GM23338 (cell line): ENCODE data around the gene SLX4. TPM values are rescaled to one million over a fixed set of nuclear protein-coding genes. Genes with fewer than 3 reads are reported as not detected.

Experiments
- ATAC-seq: fragments of 200-7000 bp; cut with Tn5 transposase; 3 replicates; pipeline ENCODE4 v1.9.1; 2020
- DNase-seq: peaks from one replicate; pipeline ENCODE4 v3.0.0-alpha.2; 2015; ENCODE audit warnings: low spot score
- H2AFZ ChIP-seq: fragments of 200-600 bp; sonication (generic); 2 replicates; pipeline ENCODE4 v1.8.0; 2016; ENCODE audit warnings: antibody characterized with exemption, mild to moderate bottlenecking, moderate library complexity
- H3F3A ChIP-seq: fragments of 200-600 bp; sonication (generic); replicated peaks from 2 replicates; pipeline ENCODE4 v1.8.0; 2017; ENCODE audit warnings: antibody characterized with exemption, mixed run types, low read depth
- H3K27ac ChIP-seq: fragments of 200-600 bp; sonication (generic); 2 replicates; pipeline ENCODE4 v1.6.1; 2016; ENCODE audit warnings: low read depth
- H3K27me3 ChIP-seq: fragments of 200-600 bp; sonication (generic); 2 replicates; pipeline ENCODE4 v1.8.0; 2016; ENCODE audit warnings: mild to moderate bottlenecking, mixed run types, moderate library complexity; ENCODE audit not compliant: insufficient read depth
- H3K36me3 ChIP-seq: fragments of 200-600 bp; sonication (generic); 2 replicates; pipeline ENCODE4 v1.8.0; 2016; ENCODE audit warnings: mild to moderate bottlenecking; ENCODE audit not compliant: insufficient read depth
- H3K4me1 ChIP-seq: fragments of 200-600 bp; sonication (generic); 2 replicates; pipeline ENCODE4 v1.8.0; 2016; ENCODE audit warnings: mild to moderate bottlenecking, moderate library complexity; ENCODE audit not compliant: insufficient read depth
- H3K4me2 ChIP-seq: fragments of 200-600 bp; sonication (generic); 2 replicates; pipeline ENCODE4 v1.7.1; 2017; ENCODE audit warnings: mixed run types
- H3K4me3 ChIP-seq: fragments of 200-600 bp; sonication (generic); 2 replicates; pipeline ENCODE4 v1.6.1; 2016; ENCODE audit warnings: mixed run types
- H3K79me2 ChIP-seq: fragments of 200-600 bp; sonication (generic); replicated peaks from 2 replicates; pipeline ENCODE4 v1.8.0; 2017; ENCODE audit warnings: mild to moderate bottlenecking; ENCODE audit not compliant: insufficient read depth
- H3K9me2 ChIP-seq: fragments of 200-600 bp; sonication (generic); 2 replicates; pipeline ENCODE4 v1.8.0; 2017; ENCODE audit not compliant: insufficient read depth
- H4K20me1 ChIP-seq: fragments of 200-600 bp; sonication (generic); replicated peaks from 2 replicates; pipeline ENCODE4 v1.8.0; 2017; ENCODE audit warnings: mild to moderate bottlenecking; ENCODE audit not compliant: insufficient read depth
- H3K27ac Mint-ChIP-seq: 2 replicates; pipeline ENCODE4 v1.8.0; 2020; ENCODE audit warnings: inconsistent platforms, mild to moderate bottlenecking, moderate library complexity, mixed read lengths
- H3K27me3 Mint-ChIP-seq: 3 replicates; pipeline ENCODE4 v1.8.0; 2022; ENCODE audit warnings: low read depth, mild to moderate bottlenecking, moderate library complexity, mixed read lengths, inconsistent platforms; ENCODE audit not compliant: insufficient read depth, poor library complexity
- H3K36me3 Mint-ChIP-seq: 3 replicates; pipeline ENCODE4 v1.8.0; 2021; ENCODE audit warnings: low read depth, mild to moderate bottlenecking, inconsistent platforms, moderate library complexity, mixed read lengths
- H3K4me1 Mint-ChIP-seq: 3 replicates; pipeline ENCODE4 v1.8.0; 2020; ENCODE audit warnings: mild to moderate bottlenecking, inconsistent platforms, mixed read lengths
- H3K4me3 Mint-ChIP-seq: 3 replicates; pipeline ENCODE4 v1.8.0; 2021; ENCODE audit warnings: moderate library complexity, mild to moderate bottlenecking, inconsistent platforms, mixed read lengths
- H3K9me3 Mint-ChIP-seq: 3 replicates; pipeline ENCODE4 v1.8.0; 2020; ENCODE audit warnings: moderate library complexity, mild to moderate bottlenecking, inconsistent platforms, mixed read lengths
- CREB1 ChIP-seq: fragments of 250-450 bp; sonication (Bioruptor Pico); IDR thresholded peaks from 2 replicates; pipeline ENCODE4 v1.5.0; 2020; ENCODE audit warnings: low read depth, mild to moderate bottlenecking, moderate library complexity
- CTCF ChIP-seq, 2 experiments: fragments of 200-600 bp in 1 of 2; sonication (generic) in 1 of 2; conservative IDR thresholded peaks; 2 replicates each; pipeline versions ENCODE4 v1.5.1 to v1.6.1; 2016 to 2017; ENCODE audit warnings: antibody characterized with exemption in 2 of 2, low read depth in 2 of 2, mild to moderate bottlenecking in 2 of 2, moderate library complexity in 1 of 2
- ETS1 ChIP-seq: IDR thresholded peaks from 2 replicates; pipeline ENCODE4 v1.6.1; 2016; ENCODE audit warnings: antibody characterized with exemption
- EZH2 ChIP-seq: fragments of 200-600 bp; sonication (generic); IDR thresholded peaks from one replicate; pipeline ENCODE4 v1.8.0; 2017; ENCODE audit warnings: antibody characterized with exemption, mild to moderate bottlenecking, low read depth; ENCODE audit not compliant: unreplicated experiment
- EZH2phosphoT487 ChIP-seq: fragments of 200-600 bp; sonication (generic); IDR thresholded peaks from one replicate; pipeline ENCODE4 v1.8.1; 2018; ENCODE audit warnings: antibody characterized with exemption; ENCODE audit not compliant: unreplicated experiment
- JUNB ChIP-seq: IDR thresholded peaks from one replicate; pipeline ENCODE4 v1.6.1; 2016; ENCODE audit warnings: antibody characterized with exemption; ENCODE audit not compliant: unreplicated experiment
- NANOG ChIP-seq: IDR thresholded peaks from 2 replicates; pipeline ENCODE4 v1.6.1; 2016; ENCODE audit warnings: antibody characterized with exemption, borderline replicate concordance
- POLR2AphosphoS5 ChIP-seq: IDR thresholded peaks from 2 replicates; pipeline ENCODE4 v1.6.1; 2016; ENCODE audit warnings: antibody characterized with exemption, low read depth
- REST ChIP-seq: IDR thresholded peaks from one replicate; pipeline ENCODE4 v1.6.1; 2018; ENCODE audit warnings: antibody characterized with exemption; ENCODE audit not compliant: unreplicated experiment
- STAT1 ChIP-seq: IDR thresholded peaks from one replicate; pipeline ENCODE4 v1.6.1; 2016; ENCODE audit warnings: antibody characterized with exemption; ENCODE audit not compliant: unreplicated experiment
- ZNF114 ChIP-seq: fragments of 250-450 bp; sonication (Bioruptor Pico); IDR thresholded peaks from 2 replicates; pipeline ENCODE4 v1.5.0; 2020; ENCODE audit warnings: mild to moderate bottlenecking, moderate library complexity
- ZNF331 ChIP-seq: fragments of 250-450 bp; sonication (Bioruptor Pico); IDR thresholded peaks from 2 replicates; pipeline ENCODE4 v1.5.0; 2020; ENCODE audit warnings: low read depth, mild to moderate bottlenecking, moderate library complexity
- ZNF462 ChIP-seq: fragments of 250-450 bp; sonication (Bioruptor Pico); IDR thresholded peaks from 2 replicates; pipeline ENCODE4 v1.5.0; 2020; ENCODE audit warnings: mild to moderate bottlenecking, moderate library complexity
- polyA plus RNA-seq: library from polyadenylated mRNA; unstranded; fragments of >200 nt; fragmentation: Nextera tagmentation; extraction: Ambion mirVana; gene quantifications from 2 replicates; pipeline ENCODE4 v1.2.1, GENCODE V29; 2016
- total RNA-seq: library from RNA; depleted of rRNA; stranded (reverse); fragments of >200 nt; shearing (Covaris generic); gene quantifications from 2 replicates; pipeline ENCODE4 v1.2.3, GENCODE V29; 2014

The SLX4 gene
- total and polyA plus RNA-seq, 2 experiments from 2014 or later, result 3.0 to 15.2 TPM

DNA sequence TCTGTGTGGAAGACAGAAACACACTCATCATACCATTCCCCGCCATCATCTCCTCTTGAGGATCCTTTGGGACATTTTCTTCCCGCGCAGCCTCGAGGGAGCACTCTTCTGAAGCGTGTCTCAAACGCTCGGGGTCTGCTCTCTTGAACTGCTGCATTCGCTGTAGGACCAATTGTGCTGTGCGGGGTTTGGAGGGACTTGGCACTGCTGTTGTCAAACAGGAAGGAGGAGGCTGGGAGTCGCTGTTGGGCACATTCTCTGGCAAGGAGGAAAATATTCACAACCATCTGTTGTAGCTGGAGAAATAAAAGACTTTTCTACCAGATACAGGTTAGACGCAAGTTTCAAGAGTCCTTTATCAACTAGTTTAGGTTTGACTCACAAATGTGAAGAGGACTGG lies 5.0 kb downstream of the SLX4 start:
- no peaks in the 10 kb centered on the region for H3K27me3 ChIP-seq
- H3K27ac ChIP-seq, result no peak overlapping the region
- Mint-ChIP-seq H3K9me3 (peaks cover 2% of the 10 kb centered on the region; the same call in 2 of the 3 replicates), H3K4me3 (no peak overlapping the region), H3K4me1 (peaks cover 10% of the 10 kb centered on the region), H3K27me3 (peaks cover 2% of the 10 kb centered on the region), H3K27ac (no peak overlapping the region), H3K36me3 (peaks cover 41% of the 10 kb centered on the region)
- H3K4me3 ChIP-seq, result no peak overlapping the region
- H3K4me1 ChIP-seq, result peaks cover 6% of the 10 kb centered on the region
- H3K36me3 ChIP-seq, result peaks cover 8% of the 10 kb centered on the region
- peaks cover 12% of the 10 kb centered on the region; the same call in 1 of the 2 replicates for H3F3A ChIP-seq
- no peaks in the 10 kb centered on the region for H3K9me2 ChIP-seq
- H4K20me1 ChIP-seq, result peaks cover 9% of the 10 kb centered on the region; the same call in 1 of the 2 replicates
- H3K4me2 ChIP-seq, result no peak overlapping the region
- DNase-seq (no peak), ATAC-seq (no peak)
- no peak for TF ChIP-seq STAT1
- TF ChIP-seq ETS1, result no peak
- TF ChIP-seq ZNF462 (CRISPR knock-in tag), result no peak
- TF ChIP-seq JUNB, result no peak
- TF ChIP-seq ZNF114 (CRISPR knock-in tag), result no peak
- TF ChIP-seq CREB1 (CRISPR knock-in tag), result no peak
- no peak for TF ChIP-seq EZH2phosphoT487
- TF ChIP-seq CTCF (conservative IDR thresholded peaks at IDR 0.05; ENCODE audit: low read depth in 2 of 2), result no peak
- no peak for TF ChIP-seq NANOG
- TF ChIP-seq EZH2, result no peak
- TF ChIP-seq REST, result no peak
- no peak for TF ChIP-seq POLR2AphosphoS5
- no peak for TF ChIP-seq ZNF331 (CRISPR knock-in tag)
- H2AFZ ChIP-seq, result no peak overlapping the region
- H3K79me2 ChIP-seq, result no peaks in the 10 kb centered on the region
